Tibial nerve (tissue), 4 donors: ENCODE measurements around the gene PCDHAC1. TPM values are rescaled to one million over a fixed set of nuclear protein-coding genes. Genes with fewer than 3 reads are reported as not detected.

Experiments
- DNase-seq, 2 donors: peaks; one replicate each; pipeline ENCODE4 v3.0.0-alpha.2; 2019; ENCODE audit warnings: low spot score in 2 of 2
- H3K27ac ChIP-seq, 4 donors: fragments of 200-600 bp; sonication (generic) in 3 of 4; one replicate each; pipeline ENCODE4 v1.5.1; 2017 to 2019; ENCODE audit warnings: mild to moderate bottlenecking in 1 of 4
- H3K27me3 ChIP-seq, 2 donors: fragments of 200-600 bp; sonication (generic) in 1 of 2; one replicate each; pipeline versions ENCODE4 v1.5.1 to v1.6.0; 2017 to 2019
- H3K36me3 ChIP-seq, 3 donors: fragments of 200-600 bp; sonication (generic); one replicate each; pipeline ENCODE4 v1.5.1; 2018 to 2019
- H3K4me1 ChIP-seq, 4 donors: fragments of 200-600 bp; sonication (generic) in 3 of 4; one replicate each; pipeline ENCODE4 v1.5.1; 2017 to 2019
- H3K4me3 ChIP-seq, 4 donors: fragments of 200-600 bp; sonication (generic) in 3 of 4; one replicate each; pipeline ENCODE4 v1.5.1; 2017 to 2019; ENCODE audit warnings: mild to moderate bottlenecking in 1 of 4, moderate library complexity in 1 of 4
- H3K9me3 ChIP-seq, 4 donors: fragments of 200-600 bp; sonication (generic) in 3 of 4; one replicate each; pipeline ENCODE4 v1.5.1; 2017 to 2019
- CTCF ChIP-seq, 5 experiments: fragments of 200-600 bp in 3 of 5; fragments of 450-650 bp in 2 of 5; sonication (generic) in 3 of 5; IDR thresholded peaks; one replicate each; pipeline ENCODE4 v1.5.1; 2016 to 2019; ENCODE audit warnings: antibody characterized with exemption in 5 of 5, mild to moderate bottlenecking in 3 of 5, moderate library complexity in 2 of 5
- EP300 ChIP-seq, 2 donors: sonication (generic); formaldehyde crosslinking; IDR thresholded peaks; one replicate each; pipeline ENCODE4 v1.6.1; 2017; ENCODE audit warnings: antibody characterized with exemption in 2 of 2, mild to moderate bottlenecking in 1 of 2
- POLR2A ChIP-seq, 2 donors: fragments of 450-650 bp; IDR thresholded peaks; one replicate each; pipeline ENCODE4 v1.6.1; 2017; ENCODE audit warnings: antibody characterized with exemption in 2 of 2, mild to moderate bottlenecking in 2 of 2, moderate library complexity in 2 of 2
- WGBS, 2 donors: methylation state at CpG; one replicate each; pipeline ENCODE4 v1.1.5; 2018; 5-methylcytosine and 5-hydroxymethylcytosine counted together
- total RNA-seq, 4 donors: library from RNA; depleted of rRNA; stranded (reverse); fragments of >200 nt; gene quantifications; one replicate each; pipeline ENCODE4 v1.1.0, GENCODE V29; 2016

Gene PCDHAC1
- total RNA-seq, 4 donors from 2014 or later, result 1.2 to 3.3 (median 2.7) TPM

DNA sequence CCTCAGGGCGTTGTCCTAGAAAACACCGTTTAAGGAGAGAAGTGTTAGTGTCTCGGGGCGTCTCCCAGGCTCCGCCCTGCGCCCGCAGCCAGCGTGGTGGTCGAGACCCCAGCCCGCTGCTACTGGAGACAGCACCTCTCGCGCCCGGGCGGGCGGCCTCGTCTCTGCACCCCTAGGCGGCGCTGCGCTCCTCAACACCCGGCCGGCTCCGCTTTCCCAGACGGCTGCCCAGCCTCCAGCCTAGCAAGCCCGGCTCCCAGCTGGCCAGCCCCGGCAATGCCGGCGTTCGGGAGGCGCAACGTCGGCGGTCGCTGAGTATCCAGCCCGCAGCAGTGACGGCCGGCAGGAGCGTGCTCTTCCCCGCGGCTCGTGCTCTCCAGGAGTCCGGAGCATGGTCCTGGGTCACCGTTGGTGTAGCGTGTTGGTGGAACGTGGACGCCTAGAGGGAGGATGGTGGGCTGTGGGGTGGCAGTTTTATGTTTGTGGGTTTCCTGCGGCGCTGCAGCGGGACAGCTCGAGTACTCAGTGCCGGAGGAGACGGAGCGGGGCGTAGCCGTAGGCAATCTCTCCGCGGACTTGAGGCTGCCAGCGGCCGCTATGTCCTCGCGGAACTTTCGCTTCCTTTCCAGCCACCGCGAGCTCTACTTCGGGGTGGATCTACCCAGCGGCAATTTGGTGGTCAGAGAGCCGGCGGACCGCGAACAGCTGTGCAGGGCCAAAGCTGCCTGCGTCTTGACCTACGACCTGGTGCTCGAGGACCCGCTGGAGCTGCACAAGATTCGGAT is 536 bp downstream of the PCDHAC1 start:
- peaks cover 0 to 36% of the 10 kb centered on the region in 2 donors for H3K27me3 ChIP-seq
- TF ChIP-seq CTCF (IDR thresholded peaks at IDR 0.05) (peak; percentile 47 to 86 (median 84)), EP300 (IDR thresholded peaks at IDR 0.05) (no peak)
- H3K27ac ChIP-seq, result peak overlapping the region in 2 of 4 donors; percentile 14 to 49
- 4 to 5% methylated on average over 42 to 48 of the region's 74 CpGs for WGBS, 2 donors
- H3K9me3 ChIP-seq, result no peaks in the 10 kb centered on the region
- H3K4me3 ChIP-seq, result peak overlapping the region; percentile 38 to 59 (median 45)
- DNase-seq, result peak; percentile 60 to 75
- no peaks in the 10 kb centered on the region for H3K36me3 ChIP-seq
- H3K4me1 ChIP-seq, result peaks cover 0 to 24% (median 0%) of the 10 kb centered on the region in 4 donors

DNA sequence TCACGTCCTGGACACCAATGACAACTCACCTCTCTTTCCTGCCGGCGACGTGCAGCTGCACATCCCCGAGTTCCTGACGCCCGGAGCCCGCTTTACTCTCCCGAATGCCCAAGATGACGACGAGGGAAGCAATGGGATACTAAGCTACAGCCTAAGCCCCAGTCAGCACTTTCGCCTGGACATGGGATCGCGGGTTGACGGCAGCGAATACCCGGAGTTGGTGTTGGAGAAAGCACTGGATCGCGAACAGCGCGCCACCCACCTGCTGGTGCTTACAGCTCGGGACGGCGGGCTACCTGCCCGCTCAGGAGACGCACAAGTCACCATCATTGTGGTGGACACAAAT is 1.1 kb downstream of the PCDHAC1 start:
- peak overlapping the region; percentile 38 to 59 (median 45) for H3K4me3 ChIP-seq
- DNase-seq, result no peak
- peaks cover 0 to 36% of the 10 kb centered on the region in 2 donors for H3K27me3 ChIP-seq
- peaks cover 0 to 24% (median 0%) of the 10 kb centered on the region in 4 donors for H3K4me1 ChIP-seq
- 6 to 11% methylated on average over 3 to 23 of the region's 26 CpGs for WGBS, 2 donors
- peak overlapping the region in 1 of 4 donors; percentile 49 for H3K27ac ChIP-seq
- H3K36me3 ChIP-seq, result no peaks in the 10 kb centered on the region
- no peaks in the 10 kb centered on the region for H3K9me3 ChIP-seq
- TF ChIP-seq EP300 (IDR thresholded peaks at IDR 0.05) (no peak), CTCF (IDR thresholded peaks at IDR 0.05) (no peak), POLR2A (IDR thresholded peaks at IDR 0.05) (no peak)

GRCh38 chr5:140934964-140935606 is 9.0 kb downstream of the PCDHAC1 start:
- TF ChIP-seq CTCF (IDR thresholded peaks at IDR 0.05) (no peak), EP300 (IDR thresholded peaks at IDR 0.05) (no peak), POLR2A (IDR thresholded peaks at IDR 0.05) (no peak)
- DNase-seq, result no peak
- no peak overlapping the region for H3K27ac ChIP-seq
- no peaks in the 10 kb centered on the region for H3K9me3 ChIP-seq
- H3K4me3 ChIP-seq, result no peak overlapping the region
- no peaks in the 10 kb centered on the region for H3K27me3 ChIP-seq
- no peaks in the 10 kb centered on the region for H3K4me1 ChIP-seq
- WGBS, 2 donors, result 43 to 59% methylated on average over 4 of the region's 4 CpGs
- no peaks in the 10 kb centered on the region for H3K36me3 ChIP-seq

DNA sequence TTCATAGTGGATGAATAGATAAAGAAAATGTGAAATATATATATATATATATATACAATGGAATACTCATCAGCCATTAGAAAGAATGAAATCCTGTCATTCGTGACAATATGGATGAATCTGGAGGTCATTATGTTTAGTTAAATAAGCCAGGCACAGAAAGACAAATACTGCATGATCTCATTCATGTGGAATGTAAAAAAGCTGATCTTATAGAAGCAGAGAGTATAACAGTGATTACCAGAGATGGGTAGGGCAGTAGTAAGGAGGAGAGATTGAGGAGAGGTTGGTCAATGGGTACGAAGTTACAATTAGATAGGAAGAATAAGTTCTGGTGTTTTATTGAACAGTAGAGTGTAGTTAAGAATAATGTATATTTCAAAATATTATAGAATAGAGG is 20.5 kb downstream of the PCDHAC1 start:
- Histone ChIP-seq H3K27ac (no peak overlapping the region), H3K27me3 (no peaks in the 10 kb centered on the region), H3K36me3 (no peaks in the 10 kb centered on the region), H3K4me1 (no peaks in the 10 kb centered on the region), H3K4me3 (no peak overlapping the region), H3K9me3 (peaks cover 0 to 8% (median 2%) of the 10 kb centered on the region in 4 donors)
- DNase-seq, result no peak
- TF ChIP-seq CTCF (IDR thresholded peaks at IDR 0.05) (no peak), EP300 (IDR thresholded peaks at IDR 0.05) (no peak), POLR2A (IDR thresholded peaks at IDR 0.05) (no peak)
- 55 to 89% methylated on average over 2 of the region's 2 CpGs for WGBS, 2 donors

GRCh38 chr5:140951636-140952035 is 25.5 kb downstream of the PCDHAC1 start:
- H3K9me3 ChIP-seq, result no peaks in the 10 kb centered on the region
- H3K27me3 ChIP-seq, result no peaks in the 10 kb centered on the region
- H3K4me1 ChIP-seq, result no peaks in the 10 kb centered on the region
- DNase-seq, result no peak
- H3K27ac ChIP-seq, result no peak overlapping the region
- no peaks in the 10 kb centered on the region for H3K36me3 ChIP-seq
- TF ChIP-seq EP300 (IDR thresholded peaks at IDR 0.05), result no peak
- TF ChIP-seq CTCF (IDR thresholded peaks at IDR 0.05), result no peak
- no peak for TF ChIP-seq POLR2A (IDR thresholded peaks at IDR 0.05)
- no peak overlapping the region for H3K4me3 ChIP-seq
- 86 to 88% methylated on average over 6 of the region's 6 CpGs for WGBS, 2 donors
